Mesenchymal stem cell (in vitro differentiated cells and primary cell): ENCODE measurements around the gene SPINT2.

Source experiments
- DNase-seq: peaks from one replicate; pipeline ENCODE4 v3.0.0-alpha.2; 2013
- H2AFZ ChIP-seq: one replicate; pipeline ENCODE4 v1.6.1; 2013; ENCODE audit warnings: low read depth, mild to moderate bottlenecking, control low read depth, inconsistent platforms, low read length, moderate library complexity
- H2AK5ac ChIP-seq: 2 replicates; pipeline ENCODE4 v1.6.1; 2013; ENCODE audit warnings: low read length, moderate library complexity, mild to moderate bottlenecking, inconsistent platforms; ENCODE audit not compliant: severe bottlenecking
- H2BK120ac ChIP-seq: one replicate; pipeline ENCODE4 v1.6.1; 2013; ENCODE audit warnings: low read depth, mild to moderate bottlenecking, inconsistent platforms, low read length, moderate library complexity
- H2BK12ac ChIP-seq, 2 experiments: one replicate each; pipeline ENCODE4 v1.6.1; 2013; ENCODE audit warnings: inconsistent platforms in 2 of 2, low read length in 2 of 2, mild to moderate bottlenecking in 2 of 2, moderate library complexity in 2 of 2, control low read depth in 1 of 2
- H2BK15ac ChIP-seq: one replicate; pipeline ENCODE4 v1.6.1; 2013; ENCODE audit warnings: mild to moderate bottlenecking, low read depth, inconsistent platforms; ENCODE audit not compliant: poor library complexity, severe bottlenecking
- H2BK5ac ChIP-seq: 2 replicates; pipeline ENCODE4 v1.6.1; 2013; ENCODE audit warnings: low read depth, mild to moderate bottlenecking, low read length, control low read depth, inconsistent platforms; ENCODE audit not compliant: poor library complexity, severe bottlenecking
- H3K14ac ChIP-seq, 2 experiments: one replicate each; pipeline ENCODE4 v1.6.1; 2013; ENCODE audit warnings: inconsistent platforms in 2 of 2, low read length in 2 of 2, control low read depth in 1 of 2, mild to moderate bottlenecking in 1 of 2, moderate library complexity in 1 of 2
- H3K18ac ChIP-seq, 2 experiments: one replicate each; pipeline ENCODE4 v1.6.1; 2013; ENCODE audit warnings: inconsistent platforms in 2 of 2, low read length in 2 of 2, control low read depth in 1 of 2, low read depth in 1 of 2, mild to moderate bottlenecking in 1 of 2
- H3K23ac ChIP-seq, 2 experiments: one replicate each; pipeline ENCODE4 v1.6.1; 2013; ENCODE audit warnings: inconsistent platforms in 2 of 2, low read length in 2 of 2, mild to moderate bottlenecking in 2 of 2, moderate library complexity in 2 of 2, control low read depth in 1 of 2
- H3K27ac ChIP-seq: 2 replicates; pipeline ENCODE4 v1.5.1; 2013; ENCODE audit warnings: mild to moderate bottlenecking, moderate library complexity, low read length, control low read depth, inconsistent platforms; ENCODE audit not compliant: poor library complexity, severe bottlenecking
- H3K27me3 ChIP-seq, 2 experiments: 2 replicates each; pipeline versions ENCODE4 v1.6.1 to v1.7.0; 2013; ENCODE audit warnings: low read length in 2 of 2, mild to moderate bottlenecking in 2 of 2, moderate library complexity in 2 of 2, control low read depth in 1 of 2, inconsistent platforms in 1 of 2; ENCODE audit not compliant: control insufficient read depth in 1 of 2, insufficient read depth in 1 of 2
- H3K36me3 ChIP-seq, 2 experiments: 2 replicates each; pipeline versions ENCODE4 v1.6.1 to v1.7.0; 2013; ENCODE audit warnings: low read length in 2 of 2, control low read depth in 1 of 2, inconsistent platforms in 1 of 2, low read depth in 1 of 2, mild to moderate bottlenecking in 1 of 2; ENCODE audit not compliant: insufficient read depth in 2 of 2, control insufficient read depth in 1 of 2
- H3K4ac ChIP-seq, 2 experiments: one replicate each; pipeline ENCODE4 v1.6.1; 2013; ENCODE audit warnings: inconsistent platforms in 2 of 2, low read length in 2 of 2, mild to moderate bottlenecking in 2 of 2, moderate library complexity in 2 of 2, control low read depth in 1 of 2, low read depth in 1 of 2
- H3K4me1 ChIP-seq: 2 replicates; pipeline ENCODE4 v1.6.1; 2013; ENCODE audit warnings: low read depth, low read length, control low read depth; ENCODE audit not compliant: control insufficient read depth, insufficient read depth
- H3K4me2 ChIP-seq: 2 replicates; pipeline ENCODE4 v1.6.1; 2013; ENCODE audit warnings: low read length, mild to moderate bottlenecking, inconsistent platforms; ENCODE audit not compliant: poor library complexity, severe bottlenecking
- H3K4me3 ChIP-seq, 2 experiments: 2 replicates each; pipeline versions ENCODE4 v1.5.1 to v1.7.0; 2013; ENCODE audit warnings: low read length in 2 of 2, mild to moderate bottlenecking in 2 of 2, control low read depth in 1 of 2, low read depth in 1 of 2; ENCODE audit not compliant: insufficient read depth in 1 of 2
- H3K79me1 ChIP-seq: replicated peaks from 2 replicates; pipeline ENCODE4 v1.6.1; 2013; ENCODE audit warnings: mild to moderate bottlenecking, control low read depth, low read length, inconsistent platforms; ENCODE audit not compliant: poor library complexity, severe bottlenecking
- H3K9ac ChIP-seq: 2 replicates; pipeline ENCODE4 v1.7.0; 2013; ENCODE audit warnings: mild to moderate bottlenecking, low read length, moderate library complexity
- H3K9me3 ChIP-seq: 2 replicates; pipeline ENCODE4 v1.7.0; 2013; ENCODE audit warnings: mild to moderate bottlenecking, low read length; ENCODE audit not compliant: control insufficient read depth
- H4K8ac ChIP-seq: one replicate; pipeline ENCODE4 v1.6.1; 2013; ENCODE audit warnings: inconsistent platforms, mild to moderate bottlenecking, low read length, moderate library complexity
- H4K91ac ChIP-seq: one replicate; pipeline ENCODE4 v1.6.1; 2013; ENCODE audit warnings: mild to moderate bottlenecking, low read length, inconsistent platforms
- WGBS: methylation state at CpG from one replicate; pipeline ENCODE4 v1.1.7; 2013; ENCODE audit warnings: mixed read lengths; 5-methylcytosine and 5-hydroxymethylcytosine counted together

Gene SPINT2

DNA sequence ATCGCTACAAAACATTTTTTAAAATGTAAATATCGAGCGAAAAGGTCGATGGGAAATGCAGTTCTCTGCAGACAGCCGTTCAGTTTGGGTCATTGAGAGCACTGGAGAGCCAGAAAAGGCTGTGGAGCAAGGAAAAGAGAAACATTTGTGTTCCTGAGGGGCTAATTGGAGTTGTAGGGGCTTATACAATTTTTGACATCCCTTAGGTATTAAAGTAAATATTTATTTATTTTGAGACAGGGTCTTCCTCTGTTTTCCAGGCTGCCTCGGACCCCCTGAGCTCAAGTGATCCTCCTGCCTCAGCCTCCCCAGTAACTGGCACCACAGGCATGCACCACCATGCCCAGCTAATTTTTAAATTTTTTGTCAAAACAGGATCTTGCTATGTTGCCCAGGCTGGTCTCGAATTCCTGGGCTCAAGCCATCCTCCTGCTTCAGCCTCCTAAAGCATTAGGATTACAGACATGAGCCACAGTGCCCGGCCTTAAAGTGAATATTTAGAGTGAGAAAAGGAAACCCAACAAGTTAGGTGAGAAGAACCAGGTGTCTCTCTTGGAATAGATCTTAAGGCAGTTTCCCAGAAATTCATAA, 52.2 kb downstream of the SPINT2 start:
- Histone ChIP-seq H3K4me3 (peak overlapping the region in 1 of 2 experiments; percentile 78), H3K4ac (no peak overlapping the region), H3K79me1 (peaks cover 19% of the 10 kb centered on the region), H3K27ac (no peak overlapping the region), H3K9me3 (no peaks in the 10 kb centered on the region), H2BK12ac (no peak overlapping the region), H2BK120ac (no peak overlapping the region), H3K9ac (peak overlapping the region; percentile 90), H2AFZ (no peak overlapping the region), H3K4me2 (peak overlapping the region; percentile 57), H3K14ac (no peak overlapping the region), H3K27me3 (peaks cover 0 to 15% of the 10 kb centered on the region in 2 experiments), H4K91ac (no peak overlapping the region), H4K8ac (no peak overlapping the region), H2BK5ac (no peak overlapping the region), H3K23ac (no peak overlapping the region), H3K4me1 (peaks cover 27% of the 10 kb centered on the region), H2BK15ac (no peak overlapping the region), H3K36me3 (no peaks in the 10 kb centered on the region), H2AK5ac (peak overlapping the region; percentile 70), H3K18ac (no peak overlapping the region)
- DNase-seq: no peak
- 40% methylated on average over 7 of the region's 8 CpGs for WGBS

GRCh38 chr19:38317104-38317612, 52.8 kb downstream of the SPINT2 start:
- H2AK5ac ChIP-seq: peak overlapping the region; percentile 30
- H2AFZ ChIP-seq: no peak overlapping the region
- WGBS: 75% methylated on average over 11 of the region's 11 CpGs
- no peak overlapping the region for H4K91ac ChIP-seq
- H2BK120ac ChIP-seq: no peak overlapping the region
- H3K9ac ChIP-seq: no peak overlapping the region
- H3K4me1 ChIP-seq: peaks cover 27% of the 10 kb centered on the region
- DNase-seq: no peak
- H3K36me3 ChIP-seq: no peaks in the 10 kb centered on the region
- H2BK5ac ChIP-seq: no peak overlapping the region
- no peak overlapping the region for H3K4me3 ChIP-seq
- H2BK12ac ChIP-seq: peak overlapping the region in 1 of 2 experiments; percentile 54
- H3K18ac ChIP-seq: no peak overlapping the region
- no peak overlapping the region for H2BK15ac ChIP-seq
- H3K9me3 ChIP-seq: no peaks in the 10 kb centered on the region
- H3K14ac ChIP-seq: no peak overlapping the region
- peaks cover 18% of the 10 kb centered on the region for H3K79me1 ChIP-seq
- H3K4me2 ChIP-seq: no peak overlapping the region
- H3K27ac ChIP-seq: no peak overlapping the region
- H3K27me3 ChIP-seq: peaks cover 0 to 15% of the 10 kb centered on the region in 2 experiments
- peak overlapping the region; percentile 37 for H4K8ac ChIP-seq
- H3K23ac ChIP-seq: no peak overlapping the region
- H3K4ac ChIP-seq: no peak overlapping the region

DNA sequence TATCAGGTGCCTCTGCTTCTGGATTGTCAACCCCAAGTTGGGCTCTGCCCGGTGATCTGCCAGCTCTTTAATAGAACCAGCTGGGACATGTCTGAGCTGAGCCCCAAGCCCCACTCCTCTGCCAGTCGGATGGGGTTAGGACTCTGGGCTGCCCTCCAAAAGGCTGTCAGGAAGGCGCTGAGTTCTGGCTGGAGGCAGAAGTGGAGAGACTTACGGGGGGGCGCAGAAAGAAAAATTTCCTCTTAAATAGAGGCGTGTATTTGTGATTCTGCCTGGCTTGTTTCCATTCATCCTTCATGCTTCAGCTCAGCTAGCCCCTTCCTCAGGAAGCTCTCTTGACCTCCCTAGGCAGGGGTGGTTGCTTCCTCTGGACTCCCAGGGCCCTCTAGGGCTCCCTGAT, 54.3 kb downstream of the SPINT2 start:
- Histone ChIP-seq H3K27ac (no peak overlapping the region), H3K79me1 (peaks cover 13% of the 10 kb centered on the region), H2BK15ac (no peak overlapping the region), H3K4me2 (no peak overlapping the region), H3K9me3 (no peaks in the 10 kb centered on the region), H4K91ac (no peak overlapping the region), H2AFZ (no peak overlapping the region), H2BK12ac (no peak overlapping the region), H2BK5ac (no peak overlapping the region), H3K14ac (no peak overlapping the region), H3K9ac (no peak overlapping the region), H3K18ac (no peak overlapping the region), H2BK120ac (no peak overlapping the region), H3K27me3 (peaks cover 0 to 15% of the 10 kb centered on the region in 2 experiments), H3K23ac (no peak overlapping the region), H3K4me1 (peaks cover 27% of the 10 kb centered on the region), H3K36me3 (no peaks in the 10 kb centered on the region), H3K4ac (no peak overlapping the region), H4K8ac (no peak overlapping the region), H3K4me3 (no peak overlapping the region), H2AK5ac (no peak overlapping the region)
- no peak for DNase-seq
- WGBS: 97% methylated on average over 6 of the region's 6 CpGs

DNA sequence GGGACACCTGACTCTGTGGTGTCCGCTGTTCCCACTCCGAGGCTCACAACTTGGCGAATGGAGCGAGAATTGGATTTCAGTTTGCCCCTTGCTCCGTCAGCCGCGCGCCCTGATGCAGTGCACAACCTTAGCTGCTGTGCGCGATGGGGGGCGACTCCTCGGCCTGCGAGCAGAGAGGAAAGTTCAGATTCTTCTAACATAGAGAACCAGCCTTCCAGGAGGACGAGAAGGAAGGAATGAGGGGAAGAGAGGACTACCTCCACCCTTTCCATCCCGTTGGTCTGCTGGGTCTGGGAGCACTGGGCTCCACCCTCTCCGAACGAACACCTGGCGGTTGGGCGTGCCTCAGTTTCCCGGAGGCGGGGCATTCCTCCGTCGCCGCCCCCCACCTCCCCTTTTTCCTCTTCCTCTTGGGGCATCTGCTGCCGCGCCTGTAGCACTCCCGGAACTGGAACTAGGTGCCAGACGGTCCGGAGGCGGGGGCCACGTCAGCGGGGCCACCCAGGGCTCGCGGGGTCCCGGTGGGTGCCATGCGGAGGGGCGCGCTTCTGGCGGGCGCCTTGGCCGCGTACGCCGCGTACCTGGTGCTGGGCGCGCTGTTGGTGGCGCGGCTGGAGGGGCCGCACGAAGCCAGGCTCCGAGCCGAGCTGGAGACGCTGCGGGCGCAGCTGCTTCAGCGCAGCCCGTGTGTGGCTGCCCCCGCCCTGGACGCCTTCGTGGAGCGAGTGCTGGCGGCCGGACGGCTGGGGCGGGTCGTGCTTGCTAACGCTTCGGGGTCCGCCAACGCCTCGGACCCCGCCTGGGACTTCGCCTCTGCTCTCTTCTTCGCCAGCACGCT, 55.3 kb downstream of the SPINT2 start, which contains the start of gene KCNK6:
TSS of gene KCNK6 (plus strand) at position 425 of the 838 bp plus-strand sequence. CDS start at position 531, 106 bp downstream.
- Histone ChIP-seq H3K14ac (peak within 1 kb of the TSS in 1 of 2 experiments; percentile 97), H2BK15ac (peak within 1 kb of the TSS; percentile 73), H3K4ac (peak within 1 kb of the TSS; percentile 89 to 91), H2BK5ac (no peak within 1 kb of the TSS), H3K27ac (no peak within 1 kb of the TSS), H3K4me3 (peak within 1 kb of the TSS; percentile 68 to 81), H3K4me2 (peak within 1 kb of the TSS; percentile 88), H2BK12ac (peak within 1 kb of the TSS; percentile 38 to 60), H4K8ac (peak within 1 kb of the TSS; percentile 94), H2BK120ac (peak within 1 kb of the TSS; percentile 55), H3K9me3 (no peaks in the 10 kb centered on the region), H3K23ac (peak within 1 kb of the TSS in 1 of 2 experiments; percentile 75), H3K36me3 (peaks cover 0 to 3% of the 10 kb centered on the region in 2 experiments), H3K18ac (peak within 1 kb of the TSS; percentile 92 to 93), H3K9ac (peak within 1 kb of the TSS; percentile 78), H4K91ac (peak within 1 kb of the TSS; percentile 91), H3K79me1 (peaks cover 9% of the 10 kb centered on the region), H2AFZ (peak within 1 kb of the TSS; percentile 7), H3K27me3 (peaks cover 0 to 15% of the 10 kb centered on the region in 2 experiments), H3K4me1 (peaks cover 26% of the 10 kb centered on the region), H2AK5ac (no peak within 1 kb of the TSS)
- 8% methylated on average over 51 of the region's 76 CpGs for WGBS
- peak; percentile 32 for DNase-seq
